Measurements from ENCODE around the gene ITPKB. TPM values are rescaled to one million over a fixed set of nuclear protein-coding genes. Genes with fewer than 3 reads are reported as not detected.

Gene ITPKB
- polyA plus RNA-seq, 1 of the 3 experiments (the other 2 are of a cell fraction): 2.4 TPM

DNA sequence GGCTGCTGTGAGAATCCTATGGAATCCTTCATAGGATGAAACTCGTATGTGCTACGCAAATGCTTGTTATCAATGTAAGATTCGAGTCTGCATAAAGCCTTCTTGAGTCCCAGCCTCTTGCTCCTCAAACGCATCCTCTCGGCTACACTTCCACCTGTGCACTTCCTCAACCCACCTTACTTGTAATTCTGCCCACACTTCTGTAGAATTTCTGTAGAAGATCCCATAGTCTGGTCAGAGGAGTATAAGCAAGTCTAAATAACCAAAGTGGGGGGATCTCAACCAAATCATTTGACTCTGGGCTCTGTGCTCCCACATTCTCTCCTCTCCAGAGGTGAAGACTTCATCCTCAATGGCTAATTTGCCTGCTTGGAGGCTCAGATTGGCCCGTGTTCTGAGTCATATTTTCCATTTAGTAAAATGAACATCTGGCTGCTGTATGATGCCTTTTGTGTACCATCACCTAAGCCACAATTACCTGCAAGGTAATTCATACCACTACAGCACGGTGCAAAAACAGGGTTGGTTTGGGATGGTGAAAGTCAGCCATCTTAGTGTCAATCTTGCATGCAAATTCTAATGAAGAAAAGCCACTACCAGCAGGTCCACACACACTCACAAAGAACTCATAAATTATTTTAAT lies 63.2 kb downstream of the ITPKB start:
- Histone ChIP-seq H3K9me2 (no peaks in the 10 kb centered on the region), H3K27ac (ENCODE audit: low read depth in 2 of 2, low read length in 1 of 2) (no peak overlapping the region), H3K9me3 (no peaks in the 10 kb centered on the region), H3K79me2 (ENCODE audit: insufficient read depth) (no peaks in the 10 kb centered on the region), H3K4me2 (no peak overlapping the region), H2AFZ (ENCODE audit: low read depth) (no peak overlapping the region), H3K4me3 (ENCODE audit: low read depth in 2 of 2, low read length in 1 of 2) (no peak overlapping the region), H4K20me1 (ENCODE audit: insufficient read depth) (no peaks in the 10 kb centered on the region), H3K4me1 (ENCODE audit: control insufficient read depth in 1 of 2, insufficient read depth in 2 of 2, low read depth in 1 of 2, low read length in 1 of 2) (peaks cover 13 to 21% of the 10 kb centered on the region in 2 experiments), H3K36me3 (replicated peaks in 1 of 2; ENCODE audit: control insufficient read depth in 1 of 2, insufficient read depth in 2 of 2, low read length in 1 of 2) (no peaks in the 10 kb centered on the region), H3K9ac (no peak overlapping the region), H3F3A (replicated peaks; ENCODE audit: insufficient read depth) (no peaks in the 10 kb centered on the region), H3K27me3 (ENCODE audit: insufficient read depth) (no peaks in the 10 kb centered on the region)
- TF ChIP-seq FOXM1 (IDR thresholded peaks at IDR 0.05; ENCODE audit: low read depth) (no peak), TEAD4 (IDR thresholded peaks at IDR 0.05; ENCODE audit: borderline replicate concordance, insufficient read depth) (no peak), EP300 (IDR thresholded peaks at IDR 0.05; ENCODE audit: borderline replicate concordance in 1 of 2, low read depth in 1 of 2, low read length in 1 of 2) (no peak), MXI1 (IDR thresholded peaks at IDR 0.05; ENCODE audit: low read depth, low read length) (no peak), CHD2 (IDR thresholded peaks at IDR 0.05; ENCODE audit: low read length, partially characterized antibody) (no peak), GABPA (IDR thresholded peaks at IDR 0.05; ENCODE audit: low read depth) (no peak)
- TF ChIP-seq, protein P1, sequence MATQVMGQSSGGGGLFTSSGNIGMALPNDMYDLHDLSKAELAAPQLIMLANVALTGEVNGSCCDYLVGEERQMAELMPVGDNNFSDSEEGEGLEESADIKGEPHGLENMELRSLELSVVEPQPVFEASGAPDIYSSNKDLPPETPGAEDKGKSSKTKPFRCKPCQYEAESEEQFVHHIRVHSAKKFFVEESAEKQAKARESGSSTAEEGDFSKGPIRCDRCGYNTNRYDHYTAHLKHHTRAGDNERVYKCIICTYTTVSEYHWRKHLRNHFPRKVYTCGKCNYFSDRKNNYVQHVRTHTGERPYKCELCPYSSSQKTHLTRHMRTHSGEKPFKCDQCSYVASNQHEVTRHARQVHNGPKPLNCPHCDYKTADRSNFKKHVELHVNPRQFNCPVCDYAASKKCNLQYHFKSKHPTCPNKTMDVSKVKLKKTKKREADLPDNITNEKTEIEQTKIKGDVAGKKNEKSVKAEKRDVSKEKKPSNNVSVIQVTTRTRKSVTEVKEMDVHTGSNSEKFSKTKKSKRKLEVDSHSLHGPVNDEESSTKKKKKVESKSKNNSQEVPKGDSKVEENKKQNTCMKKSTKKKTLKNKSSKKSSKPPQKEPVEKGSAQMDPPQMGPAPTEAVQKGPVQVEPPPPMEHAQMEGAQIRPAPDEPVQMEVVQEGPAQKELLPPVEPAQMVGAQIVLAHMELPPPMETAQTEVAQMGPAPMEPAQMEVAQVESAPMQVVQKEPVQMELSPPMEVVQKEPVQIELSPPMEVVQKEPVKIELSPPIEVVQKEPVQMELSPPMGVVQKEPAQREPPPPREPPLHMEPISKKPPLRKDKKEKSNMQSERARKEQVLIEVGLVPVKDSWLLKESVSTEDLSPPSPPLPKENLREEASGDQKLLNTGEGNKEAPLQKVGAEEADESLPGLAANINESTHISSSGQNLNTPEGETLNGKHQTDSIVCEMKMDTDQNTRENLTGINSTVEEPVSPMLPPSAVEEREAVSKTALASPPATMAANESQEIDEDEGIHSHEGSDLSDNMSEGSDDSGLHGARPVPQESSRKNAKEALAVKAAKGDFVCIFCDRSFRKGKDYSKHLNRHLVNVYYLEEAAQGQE (IDR thresholded peaks at IDR 0.05; ENCODE audit: low read depth, low read length): no peak
- TF ChIP-seq, protein P2, sequence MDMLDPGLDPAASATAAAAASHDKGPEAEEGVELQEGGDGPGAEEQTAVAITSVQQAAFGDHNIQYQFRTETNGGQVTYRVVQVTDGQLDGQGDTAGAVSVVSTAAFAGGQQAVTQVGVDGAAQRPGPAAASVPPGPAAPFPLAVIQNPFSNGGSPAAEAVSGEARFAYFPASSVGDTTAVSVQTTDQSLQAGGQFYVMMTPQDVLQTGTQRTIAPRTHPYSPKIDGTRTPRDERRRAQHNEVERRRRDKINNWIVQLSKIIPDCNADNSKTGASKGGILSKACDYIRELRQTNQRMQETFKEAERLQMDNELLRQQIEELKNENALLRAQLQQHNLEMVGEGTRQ (IDR thresholded peaks at IDR 0.05; ENCODE audit: borderline replicate concordance, low read depth, low read length): no peak
- 94% methylated on average over 7 of the region's 7 CpGs for WGBS (ENCODE audit: low lambda C conversion rate)
- ChIA-PET POLR2A (no interaction called here), CTCF (no interaction called here)
- no peak for DNase-seq

GRCh38 chr1:226674892-226675714 lies 64.0 kb downstream of the ITPKB start:
- no peaks in the 10 kb centered on the region for H4K20me1 ChIP-seq (ENCODE audit: insufficient read depth)
- no peaks in the 10 kb centered on the region for H3K9me2 ChIP-seq
- POLR2A ChIA-PET: no interaction called here
- TF ChIP-seq ELF1 (IDR thresholded peaks at IDR 0.05) (no peak), CTCF (IDR thresholded peaks at IDR 0.05) (no peak)
- H3F3A ChIP-seq (replicated peaks; ENCODE audit: insufficient read depth): no peaks in the 10 kb centered on the region
- H3K4me1 ChIP-seq (ENCODE audit: control insufficient read depth in 1 of 2, insufficient read depth in 2 of 2, low read depth in 1 of 2, low read length in 1 of 2): peaks cover 13 to 17% of the 10 kb centered on the region in 2 experiments
- DNase-seq: no peak
- no peaks in the 10 kb centered on the region for H3K27me3 ChIP-seq (ENCODE audit: insufficient read depth)
- H3K4me2 ChIP-seq: no peak overlapping the region
- CTCF ChIA-PET: no interaction called here
- H3K36me3 ChIP-seq (replicated peaks in 1 of 2; ENCODE audit: control insufficient read depth in 1 of 2, insufficient read depth in 2 of 2, low read length in 1 of 2): no peaks in the 10 kb centered on the region
- no peak overlapping the region for H3K4me3 ChIP-seq (ENCODE audit: low read depth in 2 of 2, low read length in 1 of 2)
- no peak overlapping the region for H3K9ac ChIP-seq
- 87% methylated on average over 17 of the region's 17 CpGs for WGBS (ENCODE audit: low lambda C conversion rate)
- H3K9me3 ChIP-seq: no peaks in the 10 kb centered on the region
- no peaks in the 10 kb centered on the region for H3K79me2 ChIP-seq (ENCODE audit: insufficient read depth)
- H3K27ac ChIP-seq (ENCODE audit: low read depth in 2 of 2, low read length in 1 of 2): no peak overlapping the region
- no peak overlapping the region for H2AFZ ChIP-seq (ENCODE audit: low read depth)
